ENCODE data around the gene IL3RA.

Gene IL3RA

DNA sequence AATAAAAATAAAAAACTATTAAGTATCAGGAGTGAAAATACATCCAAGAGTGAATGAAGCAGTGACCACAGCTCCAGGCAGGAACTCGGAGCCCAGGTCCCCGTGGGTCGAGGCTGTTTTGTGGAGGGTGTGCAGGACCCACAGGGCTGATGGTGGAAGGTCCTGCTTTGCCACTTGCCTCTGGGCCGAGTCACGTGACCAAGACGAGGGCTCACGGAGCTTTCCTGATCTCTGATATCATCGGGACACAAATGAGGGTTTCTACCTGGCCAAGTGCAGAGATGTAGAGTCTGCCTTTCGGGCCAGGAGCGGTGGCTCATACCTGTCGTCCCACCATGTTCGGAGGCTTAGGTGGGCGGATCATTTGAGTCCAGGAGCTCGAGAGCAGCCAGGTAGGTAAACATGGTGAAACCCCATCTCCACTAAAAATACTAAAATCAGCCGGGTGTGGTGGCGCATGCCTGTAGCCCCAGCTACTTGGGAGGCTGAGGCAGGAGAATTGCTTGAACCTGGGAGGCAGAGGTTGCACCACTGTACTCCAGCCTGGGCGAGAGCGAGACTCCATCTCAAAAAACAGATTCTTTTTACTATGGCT is 48.2 kb downstream of the IL3RA start:
- POLR2A ChIA-PET = no interaction called here
- CTCF ChIA-PET = no interaction called here
- TF ChIP-seq, protein P1, sequence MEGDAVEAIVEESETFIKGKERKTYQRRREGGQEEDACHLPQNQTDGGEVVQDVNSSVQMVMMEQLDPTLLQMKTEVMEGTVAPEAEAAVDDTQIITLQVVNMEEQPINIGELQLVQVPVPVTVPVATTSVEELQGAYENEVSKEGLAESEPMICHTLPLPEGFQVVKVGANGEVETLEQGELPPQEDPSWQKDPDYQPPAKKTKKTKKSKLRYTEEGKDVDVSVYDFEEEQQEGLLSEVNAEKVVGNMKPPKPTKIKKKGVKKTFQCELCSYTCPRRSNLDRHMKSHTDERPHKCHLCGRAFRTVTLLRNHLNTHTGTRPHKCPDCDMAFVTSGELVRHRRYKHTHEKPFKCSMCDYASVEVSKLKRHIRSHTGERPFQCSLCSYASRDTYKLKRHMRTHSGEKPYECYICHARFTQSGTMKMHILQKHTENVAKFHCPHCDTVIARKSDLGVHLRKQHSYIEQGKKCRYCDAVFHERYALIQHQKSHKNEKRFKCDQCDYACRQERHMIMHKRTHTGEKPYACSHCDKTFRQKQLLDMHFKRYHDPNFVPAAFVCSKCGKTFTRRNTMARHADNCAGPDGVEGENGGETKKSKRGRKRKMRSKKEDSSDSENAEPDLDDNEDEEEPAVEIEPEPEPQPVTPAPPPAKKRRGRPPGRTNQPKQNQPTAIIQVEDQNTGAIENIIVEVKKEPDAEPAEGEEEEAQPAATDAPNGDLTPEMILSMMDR (IDR thresholded peaks at IDR 0.05; ENCODE audit: insufficient read depth, low read length, missing control alignments) = no peak
- no peak for DNase-seq (ENCODE audit: low read depth, low spot score)
- no peak overlapping the region for H3K4me3 ChIP-seq (ENCODE audit: low read depth, low read length)

DNA sequence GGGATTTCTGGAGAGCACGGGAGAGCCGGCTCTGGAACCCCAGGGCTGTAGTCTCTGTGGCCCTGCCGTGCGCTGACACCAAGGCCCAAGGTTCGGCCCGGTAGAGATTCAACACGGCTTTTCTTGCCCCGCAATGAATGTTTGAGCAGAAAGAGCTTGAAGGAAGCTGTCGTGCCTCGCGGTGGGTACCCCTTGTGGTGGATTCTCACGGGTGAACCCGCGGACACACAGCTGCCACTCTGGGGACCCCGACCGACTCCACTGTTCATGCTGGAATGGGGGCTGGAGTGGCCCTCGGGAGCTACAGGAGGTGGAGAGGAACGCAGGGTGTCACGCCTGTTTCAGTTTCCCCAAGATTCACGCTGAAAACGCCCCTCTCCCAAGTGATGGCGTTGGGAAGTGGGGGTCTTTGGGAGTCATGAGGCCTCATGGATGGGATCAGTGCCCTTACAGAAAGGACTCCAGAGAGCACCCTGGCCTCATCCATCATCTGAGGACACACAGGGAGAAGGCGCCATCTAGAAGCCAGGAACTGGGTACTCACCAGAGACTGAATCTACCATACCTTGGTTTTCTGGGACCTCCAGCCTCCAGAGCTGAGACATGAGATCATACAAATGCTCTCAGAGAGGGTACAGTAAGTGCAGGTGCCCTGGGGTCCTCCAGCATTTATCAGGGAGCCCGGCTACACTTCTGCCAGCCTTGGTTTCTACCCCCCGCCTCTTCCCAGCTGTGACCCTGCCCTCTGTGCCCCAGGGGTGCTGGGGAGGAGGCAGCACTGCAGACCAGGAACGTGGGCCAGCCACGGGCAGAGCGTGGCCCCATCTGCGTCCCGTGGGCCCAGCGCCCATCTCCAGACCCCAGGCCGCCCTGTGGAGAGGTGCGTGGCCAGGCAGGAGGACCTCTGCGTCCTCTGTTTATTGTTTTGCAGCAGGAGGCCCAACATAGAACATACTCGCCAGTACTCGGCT is 49.0 kb downstream of the IL3RA start:
- H3K4me3 ChIP-seq (ENCODE audit: low read depth, low read length) = no peak overlapping the region
- ChIA-PET POLR2A (no interaction called here), CTCF (no interaction called here)
- TF ChIP-seq, protein P1 (IDR thresholded peaks at IDR 0.05; ENCODE audit: insufficient read depth, low read length, missing control alignments) = no peak
- no peak for DNase-seq (ENCODE audit: low read depth, low spot score)

DNA sequence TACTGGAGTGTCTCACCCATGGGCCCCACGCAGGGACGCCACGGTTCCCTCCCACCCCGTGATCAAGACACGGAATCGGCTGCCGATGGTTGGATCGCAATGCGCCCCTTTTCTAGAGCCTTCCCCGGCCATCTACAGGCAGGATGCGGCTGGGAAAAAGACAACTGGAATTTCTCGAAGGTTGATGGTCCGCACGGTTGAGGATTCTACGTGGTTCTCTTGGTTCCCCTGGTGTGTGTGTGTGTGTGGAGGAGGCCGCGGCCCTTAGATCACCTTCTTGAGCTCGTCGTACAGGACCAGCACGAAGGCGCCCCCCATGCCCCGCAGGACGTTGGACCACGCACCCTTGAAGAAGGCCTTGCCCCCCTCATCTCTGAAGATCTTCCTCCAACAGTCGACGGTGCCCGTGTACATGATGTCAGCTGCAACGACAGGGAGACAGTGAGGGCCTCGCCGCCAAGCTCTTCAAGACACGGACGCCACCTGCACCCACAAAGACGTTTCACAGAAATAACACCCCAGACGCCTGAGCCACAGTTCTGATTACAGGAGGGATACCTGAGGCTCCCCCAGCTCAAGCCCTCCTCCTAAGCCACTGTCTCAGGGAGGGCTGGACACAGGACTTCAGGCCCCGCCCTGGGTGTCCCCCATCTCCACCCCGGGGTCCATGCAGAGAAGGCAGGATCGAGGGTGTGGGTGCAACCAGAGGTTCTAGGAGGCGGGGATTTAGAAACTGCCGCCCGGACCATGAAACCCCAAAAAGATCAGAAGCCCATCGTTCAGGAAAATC is 49.9 kb downstream of the IL3RA start:
- DNase-seq (ENCODE audit: low read depth, low spot score) = no peak
- POLR2A ChIA-PET = no interaction called here
- CTCF ChIA-PET = no interaction called here
- no peak overlapping the region for H3K4me3 ChIP-seq (ENCODE audit: low read depth, low read length)
- TF ChIP-seq, protein P1 (IDR thresholded peaks at IDR 0.05; ENCODE audit: insufficient read depth, low read length, missing control alignments) = no peak

DNA sequence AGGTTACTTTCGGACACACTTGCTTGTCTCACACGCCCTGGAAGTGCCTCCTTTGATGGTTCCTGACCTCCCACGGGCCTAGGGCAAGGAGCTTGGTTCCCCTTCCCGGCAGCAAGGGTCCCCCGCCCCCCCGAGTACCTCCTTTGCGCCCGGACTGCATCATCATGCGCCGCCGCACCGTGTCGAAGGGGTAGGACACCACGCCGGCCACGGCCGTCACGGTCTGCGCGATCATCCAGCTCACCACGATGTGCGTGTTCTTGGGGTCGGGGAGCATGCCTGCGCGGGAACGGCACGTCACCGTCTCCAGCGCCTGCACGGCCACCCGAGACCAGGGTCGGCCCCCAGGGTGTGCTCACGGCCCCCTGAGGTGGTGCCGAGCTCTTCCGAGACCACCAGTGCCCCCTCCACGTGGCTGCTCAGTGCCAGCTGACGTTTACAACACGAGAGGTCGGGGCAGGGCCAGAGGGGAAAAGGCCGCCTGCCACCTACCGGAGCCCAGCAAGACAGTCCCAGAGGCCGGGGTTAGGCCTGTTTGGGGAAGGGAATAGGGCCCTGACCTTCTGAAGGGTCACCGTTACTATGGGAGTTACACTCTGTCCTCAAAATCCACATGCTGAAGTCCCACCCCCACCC is 50.7 kb downstream of the IL3RA start:
- no peak for DNase-seq (ENCODE audit: low read depth, low spot score)
- POLR2A ChIA-PET = no interaction called here

DNA sequence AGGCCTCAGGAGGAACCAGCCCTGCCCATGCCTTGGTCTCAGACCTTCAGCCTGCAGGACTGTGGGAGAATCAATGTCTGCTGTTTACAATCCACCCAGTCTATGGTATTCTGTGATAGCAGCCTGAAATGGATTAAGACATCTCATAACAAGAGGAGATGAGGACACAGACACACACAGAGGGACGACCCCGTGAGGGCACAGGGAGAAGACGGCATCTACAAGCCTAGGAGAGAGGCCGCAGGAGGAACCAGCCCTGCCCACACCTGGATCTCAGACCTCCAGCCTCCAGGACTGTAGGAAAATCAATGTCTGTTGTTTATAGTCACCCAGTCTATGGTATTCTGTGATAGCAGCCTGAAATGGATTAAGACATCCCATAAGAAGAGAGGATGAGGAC is 52.1 kb downstream of the IL3RA start:
- H3K4me3 ChIP-seq (ENCODE audit: low read depth, low read length) = no peak overlapping the region

More for the DNA sequence above, 50.7 kb downstream of the IL3RA start:
- TF ChIP-seq, protein P1 (IDR thresholded peaks at IDR 0.05; ENCODE audit: insufficient read depth, low read length, missing control alignments) = no peak
- no peak overlapping the region for H3K4me3 ChIP-seq (ENCODE audit: low read depth, low read length)
- CTCF ChIA-PET = no interaction called here

More for the DNA sequence above, 52.1 kb downstream of the IL3RA start:
- ChIA-PET CTCF (no interaction called here), POLR2A (no interaction called here)
- no peak for DNase-seq (ENCODE audit: low read depth, low spot score)
- TF ChIP-seq, protein P1 (IDR thresholded peaks at IDR 0.05; ENCODE audit: insufficient read depth, low read length, missing control alignments) = no peak
